AG04449 (cell line): Measurements from ENCODE around the gene CT47B1.

ENCODE experiments used
- CTCF ChIA-PET: fragments of 350-600 bp; formaldehyde crosslinking; extraction: SDS; loops from one replicate; lab custom pipeline; 2021; ENCODE audit warnings: antibody characterized with exemption; lab: Yijun Ruan, JAX
- POLR2A ChIA-PET: fragments of 400-600, 350-600 bp; formaldehyde crosslinking; extraction: SDS; loops from one replicate; lab custom pipeline; 2020; ENCODE audit warnings: antibody characterized with exemption, inconsistent platforms; lab: Yijun Ruan, JAX
- DNase-seq: peaks from one replicate; pipeline ENCODE4 v3.0.0-alpha.2; 2010; ENCODE audit warnings: low read depth, low spot score
- H3K4me3 ChIP-seq: 2 replicates; pipeline ENCODE4 v1.5.1; 2011; ENCODE audit warnings: low read depth, mild to moderate bottlenecking, control low read depth, low read length
- TF ChIP-seq, protein P1 (sequence below): IDR thresholded peaks from one replicate; pipeline ENCODE4 v1.5.1; 2011; ENCODE audit warnings: mild to moderate bottlenecking, moderate library complexity, low read length, control low read depth, inconsistent platforms; ENCODE audit not compliant: insufficient read depth; ENCODE audit errors: missing control alignments

The CT47B1 gene

GRCh38 chrX:120824021-120824420, 51.6 kb downstream of the CT47B1 start:
- TF ChIP-seq, protein P1, sequence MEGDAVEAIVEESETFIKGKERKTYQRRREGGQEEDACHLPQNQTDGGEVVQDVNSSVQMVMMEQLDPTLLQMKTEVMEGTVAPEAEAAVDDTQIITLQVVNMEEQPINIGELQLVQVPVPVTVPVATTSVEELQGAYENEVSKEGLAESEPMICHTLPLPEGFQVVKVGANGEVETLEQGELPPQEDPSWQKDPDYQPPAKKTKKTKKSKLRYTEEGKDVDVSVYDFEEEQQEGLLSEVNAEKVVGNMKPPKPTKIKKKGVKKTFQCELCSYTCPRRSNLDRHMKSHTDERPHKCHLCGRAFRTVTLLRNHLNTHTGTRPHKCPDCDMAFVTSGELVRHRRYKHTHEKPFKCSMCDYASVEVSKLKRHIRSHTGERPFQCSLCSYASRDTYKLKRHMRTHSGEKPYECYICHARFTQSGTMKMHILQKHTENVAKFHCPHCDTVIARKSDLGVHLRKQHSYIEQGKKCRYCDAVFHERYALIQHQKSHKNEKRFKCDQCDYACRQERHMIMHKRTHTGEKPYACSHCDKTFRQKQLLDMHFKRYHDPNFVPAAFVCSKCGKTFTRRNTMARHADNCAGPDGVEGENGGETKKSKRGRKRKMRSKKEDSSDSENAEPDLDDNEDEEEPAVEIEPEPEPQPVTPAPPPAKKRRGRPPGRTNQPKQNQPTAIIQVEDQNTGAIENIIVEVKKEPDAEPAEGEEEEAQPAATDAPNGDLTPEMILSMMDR = no peak
- CTCF ChIA-PET = no interaction called here
- no peak for DNase-seq
- POLR2A ChIA-PET = no interaction called here
- H3K4me3 ChIP-seq = no peak overlapping the region

DNA sequence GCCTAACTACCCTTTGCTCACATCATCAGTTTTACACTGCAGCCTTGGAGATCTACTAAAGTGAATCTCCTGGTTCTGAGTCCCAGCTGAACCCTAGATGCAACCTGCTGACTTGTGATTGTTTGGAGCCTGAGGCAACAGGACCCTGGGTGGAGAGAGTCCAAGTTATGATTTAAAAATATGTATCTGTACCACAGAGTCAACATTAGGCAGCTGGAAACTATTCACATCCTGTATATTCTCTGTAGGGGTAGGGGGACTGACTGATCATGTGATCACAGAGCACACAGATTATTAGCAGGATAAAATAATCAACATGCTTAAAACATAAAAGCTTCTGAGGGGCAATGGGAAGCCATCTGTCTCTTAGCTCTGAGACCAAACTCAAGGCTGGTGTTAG, 52.1 kb downstream of the CT47B1 start:
- TF ChIP-seq, protein P1 = no peak
- CTCF ChIA-PET = no interaction called here
- POLR2A ChIA-PET = no interaction called here
- no peak overlapping the region for H3K4me3 ChIP-seq
- DNase-seq = no peak
